Lower lobe of right lung (tissue), 2 donors: ENCODE data around the gene MTFMT. TPM values are rescaled to one million over a fixed set of nuclear protein-coding genes. Genes with fewer than 3 reads are reported as not detected.

Source experiments
- ATAC-seq, 2 donors: fragments of 200-7000 bp; cut with Tn5 transposase; one replicate each; pipeline ENCODE4 v1.9.1; 2020 to 2022; ENCODE audit warnings: mild to moderate bottlenecking in 2 of 2, moderate library complexity in 2 of 2
- DNase-seq: peaks from one replicate; pipeline ENCODE4 v3.0.0-alpha.2; 2020
- H3K27ac ChIP-seq: fragments of 200-600 bp; one replicate; pipeline ENCODE4 v1.8.0; 2022
- H3K27me3 ChIP-seq: fragments of 200-600 bp; one replicate; pipeline ENCODE4 v1.8.0; 2022; ENCODE audit warnings: low read depth
- H3K36me3 ChIP-seq: fragments of 200-600 bp; one replicate; pipeline ENCODE4 v1.8.0; 2022; ENCODE audit warnings: mild to moderate bottlenecking
- H3K4me1 ChIP-seq: fragments of 200-600 bp; one replicate; pipeline ENCODE4 v1.8.0; 2022
- H3K4me3 ChIP-seq: fragments of 200-600 bp; one replicate; pipeline ENCODE4 v1.8.0; 2022; ENCODE audit warnings: mild to moderate bottlenecking
- H3K9me3 ChIP-seq: fragments of 200-600 bp; one replicate; pipeline ENCODE4 v1.8.0; 2022
- intact Hi-C: fragments of 100-400 bp; cut with DNase I; formaldehyde crosslinking; loops from one replicate; pipeline ENCODE4 v1.11.0; 2022
- total RNA-seq: library from RNA; stranded (reverse); fragmentation: NEBNext Ultra II Directional; extraction: Animal tissue kit (Norgen Biotek cat#: 25700); gene quantifications from one replicate; pipeline ENCODE4 v1.2.1, GENCODE V29; 2021
- TF ChIP-seq, protein P1 (sequence below): fragments of 200-600 bp; IDR thresholded peaks from one replicate; pipeline ENCODE4 v1.8.0; 2022; ENCODE audit warnings: antibody characterized with exemption, mild to moderate bottlenecking
- donor health status: DM: no; HTN: yes; CAD: no; lungs with severe emphysema.

Gene MTFMT
- total RNA-seq, 1 donor from 2014 or later: 15.7 TPM

DNA sequence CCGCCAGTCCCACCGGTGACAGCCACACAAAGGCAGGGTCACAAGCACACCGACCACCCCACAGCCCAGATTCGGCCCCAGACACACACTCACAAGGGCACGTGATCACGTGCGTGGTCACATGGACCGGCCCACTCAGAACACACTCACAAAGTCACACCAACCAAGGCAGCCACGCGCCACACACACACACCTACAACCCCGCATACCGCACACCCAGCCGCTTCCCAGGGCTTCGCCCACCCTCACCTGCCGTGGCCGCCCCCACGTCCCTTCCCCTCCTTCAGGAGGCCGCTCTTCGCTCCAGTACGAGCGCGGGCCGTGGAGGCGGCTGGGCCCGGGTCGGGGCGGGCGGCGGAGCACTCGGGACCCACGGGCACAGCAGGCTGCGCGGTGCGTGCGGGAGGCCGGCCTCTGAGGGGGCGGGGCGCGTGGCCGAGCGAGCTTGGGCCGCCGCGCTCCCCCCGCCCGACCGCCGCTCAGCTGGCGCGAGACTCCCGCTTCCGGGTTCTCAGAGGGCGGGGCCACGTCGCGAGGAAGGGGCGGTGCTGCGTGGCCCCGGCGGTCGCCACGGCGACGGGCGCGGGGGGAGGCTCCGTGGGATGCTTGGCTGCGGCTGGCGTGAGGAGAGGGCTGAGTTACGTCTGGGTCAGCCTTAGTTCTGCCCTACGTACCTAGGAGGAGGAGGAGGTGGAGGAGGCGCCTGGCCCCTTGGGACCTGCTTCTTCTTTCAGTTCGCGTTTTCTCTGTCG is 39.8 kb downstream of the MTFMT start, which contains the start of gene SPG21:
Gene SPG21 (minus strand): TSS at position 499 of the 752 bp plus-strand sequence. CDS start 6,345 bp downstream, outside the sequence.
- DNase-seq (peak; percentile 96), ATAC-seq (peak; percentile 96 to 98)
- intact Hi-C loops: no loop called here
- TF ChIP-seq, protein P1, sequence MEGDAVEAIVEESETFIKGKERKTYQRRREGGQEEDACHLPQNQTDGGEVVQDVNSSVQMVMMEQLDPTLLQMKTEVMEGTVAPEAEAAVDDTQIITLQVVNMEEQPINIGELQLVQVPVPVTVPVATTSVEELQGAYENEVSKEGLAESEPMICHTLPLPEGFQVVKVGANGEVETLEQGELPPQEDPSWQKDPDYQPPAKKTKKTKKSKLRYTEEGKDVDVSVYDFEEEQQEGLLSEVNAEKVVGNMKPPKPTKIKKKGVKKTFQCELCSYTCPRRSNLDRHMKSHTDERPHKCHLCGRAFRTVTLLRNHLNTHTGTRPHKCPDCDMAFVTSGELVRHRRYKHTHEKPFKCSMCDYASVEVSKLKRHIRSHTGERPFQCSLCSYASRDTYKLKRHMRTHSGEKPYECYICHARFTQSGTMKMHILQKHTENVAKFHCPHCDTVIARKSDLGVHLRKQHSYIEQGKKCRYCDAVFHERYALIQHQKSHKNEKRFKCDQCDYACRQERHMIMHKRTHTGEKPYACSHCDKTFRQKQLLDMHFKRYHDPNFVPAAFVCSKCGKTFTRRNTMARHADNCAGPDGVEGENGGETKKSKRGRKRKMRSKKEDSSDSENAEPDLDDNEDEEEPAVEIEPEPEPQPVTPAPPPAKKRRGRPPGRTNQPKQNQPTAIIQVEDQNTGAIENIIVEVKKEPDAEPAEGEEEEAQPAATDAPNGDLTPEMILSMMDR: no peak
- Histone ChIP-seq H3K27ac (peak within 1 kb of the TSS; percentile 94), H3K36me3 (peaks cover 7% of the 10 kb centered on the region), H3K4me1 (peaks cover 47% of the 10 kb centered on the region), H3K9me3 (no peaks in the 10 kb centered on the region), H3K27me3 (no peaks in the 10 kb centered on the region), H3K4me3 (peak within 1 kb of the TSS; percentile 93)

DNA sequence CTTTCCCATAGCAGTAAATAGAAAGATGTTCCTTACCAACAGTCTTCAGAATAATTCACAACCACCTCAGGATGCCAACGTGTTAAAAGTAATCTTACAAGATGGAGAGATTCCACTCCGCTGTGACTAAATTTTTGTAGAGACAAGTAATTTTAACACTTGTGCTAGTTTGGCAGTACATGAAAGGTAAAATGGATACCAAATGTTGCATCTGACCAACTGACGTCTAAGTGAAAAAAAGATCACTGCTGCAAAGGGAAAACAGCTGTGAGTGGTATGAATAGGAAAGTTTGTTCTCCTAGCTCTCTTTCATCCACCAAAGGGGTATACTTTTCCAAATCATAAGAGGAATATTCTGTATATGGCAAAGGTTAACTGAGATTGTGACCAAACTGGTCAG is 42.3 kb downstream of the MTFMT start:
- intact Hi-C loops: no loop called here

DNA sequence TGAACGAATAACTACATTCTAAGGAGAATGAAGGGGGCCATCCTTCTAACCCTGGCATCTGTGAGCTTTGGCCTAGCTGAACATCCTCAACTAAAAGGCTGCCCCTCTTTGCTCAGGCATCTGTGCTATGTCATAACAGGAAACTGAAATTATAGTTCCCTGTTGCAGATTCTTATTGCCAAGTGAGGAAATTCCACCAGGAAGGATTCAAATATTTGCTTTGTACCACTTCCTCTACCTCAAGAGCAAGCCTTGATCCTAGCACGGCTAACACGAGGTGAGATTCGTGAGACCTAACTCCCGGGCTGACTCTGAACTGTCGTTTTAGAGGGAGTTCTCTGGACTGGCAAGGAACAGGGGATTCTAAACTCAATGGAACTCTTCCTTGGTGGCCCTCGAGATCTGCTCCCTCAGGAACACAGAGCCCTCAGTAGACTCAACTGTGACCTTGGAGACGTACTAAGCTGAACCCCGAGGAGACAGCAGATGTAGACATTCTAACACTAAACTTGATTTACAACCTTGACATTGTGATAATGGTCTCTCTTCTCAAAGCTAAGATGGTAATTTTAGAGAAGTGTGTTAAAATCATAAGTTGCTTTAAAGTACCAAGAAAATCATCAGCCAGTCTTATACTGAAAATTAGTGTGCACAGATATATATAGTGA is 43.9 kb downstream of the MTFMT start:
- ATAC-seq (peak; percentile 8 to 46), DNase-seq (no peak)
- Histone ChIP-seq H3K36me3 (peaks cover 31% of the 10 kb centered on the region), H3K4me3 (peak overlapping the region; percentile 1), H3K27ac (peak overlapping the region; percentile 85), H3K4me1 (peaks cover 65% of the 10 kb centered on the region), H3K9me3 (no peaks in the 10 kb centered on the region), H3K27me3 (no peaks in the 10 kb centered on the region)
- TF ChIP-seq, protein P1: no peak
- intact Hi-C loops: no loop called here

More for the DNA sequence above, 42.3 kb downstream of the MTFMT start:
- H3K27ac ChIP-seq: no peak overlapping the region
- TF ChIP-seq, protein P1: no peak
- H3K4me3 ChIP-seq: no peak overlapping the region
- H3K27me3 ChIP-seq: no peaks in the 10 kb centered on the region
- no peaks in the 10 kb centered on the region for H3K9me3 ChIP-seq
- peaks cover 60% of the 10 kb centered on the region for H3K4me1 ChIP-seq
- ATAC-seq (no peak), DNase-seq (no peak)
- peaks cover 17% of the 10 kb centered on the region for H3K36me3 ChIP-seq

DNA sequence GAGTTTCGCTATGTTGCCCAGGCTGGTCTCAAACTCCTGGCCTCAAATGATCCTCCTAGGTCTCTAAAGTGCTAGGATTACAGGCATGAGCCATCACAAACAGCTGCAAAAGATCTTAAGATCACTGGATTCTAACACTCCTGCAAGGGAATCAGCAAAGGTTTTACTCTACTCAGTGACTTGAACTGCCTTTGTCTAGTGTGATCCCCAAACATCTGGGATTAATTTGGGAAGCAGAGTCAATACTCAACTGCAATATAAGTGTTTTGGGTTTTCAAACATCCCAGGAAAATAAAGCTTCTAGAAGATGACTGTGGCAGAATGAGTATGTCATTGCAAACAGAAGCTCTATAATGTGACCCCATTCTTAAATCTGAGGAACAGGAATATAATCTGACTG is 47.0 kb downstream of the MTFMT start:
- Histone ChIP-seq H3K27me3 (no peaks in the 10 kb centered on the region), H3K36me3 (peaks cover 56% of the 10 kb centered on the region), H3K4me3 (no peak overlapping the region), H3K4me1 (peaks cover 48% of the 10 kb centered on the region), H3K27ac (no peak overlapping the region), H3K9me3 (no peaks in the 10 kb centered on the region)
- TF ChIP-seq, protein P1: no peak
- ATAC-seq (no peak), DNase-seq (no peak)
- intact Hi-C loops: no loop called here

- Histone ChIP-seq H3K27me3 (no peaks in the 10 kb centered on the region), H3K27ac (peak overlapping the region; percentile 9), H3K36me3 (peaks cover 58% of the 10 kb centered on the region), H3K9me3 (no peaks in the 10 kb centered on the region), H3K4me3 (no peak overlapping the region), H3K4me1 (peaks cover 43% of the 10 kb centered on the region)
- ATAC-seq: no peak
- TF ChIP-seq, protein P1: no peak
- intact Hi-C loops: no loop called here
- no peak for DNase-seq
Measured at GRCh38 chr15:64981812-64982431, 47.5 kb downstream of the MTFMT start.
